Right kidney (tissue), 1 donor: ENCODE data around the gene DIP2B.
"Not testable (repeated sequence)": the region's sequence is repeated elsewhere in the genome, so short reads cannot be mapped to it uniquely, and the experiment has no call there.

Experiments
- DNase-seq: peaks from one replicate; pipeline ENCODE4 v3.0.0-alpha.2; 2016

Gene DIP2B

DNA sequence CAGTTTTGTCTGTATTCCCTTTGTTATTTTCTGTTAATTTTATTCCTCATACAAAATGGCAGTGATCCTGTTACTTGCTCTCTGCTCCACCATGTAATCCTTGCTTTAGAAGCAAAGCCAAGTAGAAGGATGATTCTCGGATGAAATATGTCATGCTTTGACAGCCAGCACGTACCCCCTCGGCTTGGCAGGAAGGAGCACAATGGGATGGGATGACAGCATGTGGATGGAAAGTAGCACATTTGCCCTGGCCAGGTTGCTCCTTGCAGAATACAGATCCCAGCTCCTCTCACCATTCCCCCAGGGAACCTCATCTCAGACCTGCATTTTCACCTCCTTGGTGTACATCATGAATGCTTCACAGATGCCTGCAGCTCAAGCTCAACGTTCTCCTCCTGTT, 224.1 kb downstream of the DIP2B start:
- no peak for DNase-seq

DNA sequence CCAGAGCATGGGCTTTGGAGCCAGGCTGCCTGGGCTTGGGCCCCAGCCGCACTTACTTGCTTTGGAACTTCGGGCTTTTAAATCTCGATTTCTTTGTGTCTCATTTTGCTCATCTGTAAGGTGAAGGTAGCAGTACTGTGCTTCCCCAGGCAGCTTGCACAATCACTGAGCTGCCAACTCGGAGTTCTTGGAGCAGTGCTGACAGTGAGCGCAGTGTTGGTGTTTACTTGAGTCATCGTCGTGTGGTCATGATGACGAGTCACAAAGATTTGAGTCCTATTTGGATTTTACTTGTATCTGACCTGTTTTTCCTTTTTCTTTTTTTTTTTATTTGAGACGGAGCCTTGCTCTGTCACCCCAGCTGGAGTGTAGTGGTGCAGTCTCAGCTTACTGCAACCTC, 227.8 kb downstream of the DIP2B start:
- DNase-seq, result no peak

DNA sequence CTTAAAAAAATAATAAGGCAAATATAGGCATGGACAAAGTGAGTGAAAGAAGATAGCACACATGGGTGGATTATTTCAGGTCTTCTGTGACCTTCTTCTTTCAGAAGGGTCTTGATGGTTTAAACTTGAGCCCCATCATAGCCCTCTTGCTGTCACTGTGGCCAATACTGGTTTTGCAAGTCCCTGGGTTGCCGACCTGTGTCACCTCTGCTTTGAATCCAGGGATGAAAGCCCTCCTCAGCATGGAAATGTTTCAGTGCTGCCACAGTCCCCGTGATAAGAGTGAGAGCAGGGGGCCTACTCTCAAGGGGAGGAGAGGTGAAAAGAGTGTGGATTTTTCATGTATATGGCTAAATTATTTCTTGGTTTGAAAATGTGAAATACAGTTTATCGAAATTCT, 228.9 kb downstream of the DIP2B start:
- no peak for DNase-seq

DNA sequence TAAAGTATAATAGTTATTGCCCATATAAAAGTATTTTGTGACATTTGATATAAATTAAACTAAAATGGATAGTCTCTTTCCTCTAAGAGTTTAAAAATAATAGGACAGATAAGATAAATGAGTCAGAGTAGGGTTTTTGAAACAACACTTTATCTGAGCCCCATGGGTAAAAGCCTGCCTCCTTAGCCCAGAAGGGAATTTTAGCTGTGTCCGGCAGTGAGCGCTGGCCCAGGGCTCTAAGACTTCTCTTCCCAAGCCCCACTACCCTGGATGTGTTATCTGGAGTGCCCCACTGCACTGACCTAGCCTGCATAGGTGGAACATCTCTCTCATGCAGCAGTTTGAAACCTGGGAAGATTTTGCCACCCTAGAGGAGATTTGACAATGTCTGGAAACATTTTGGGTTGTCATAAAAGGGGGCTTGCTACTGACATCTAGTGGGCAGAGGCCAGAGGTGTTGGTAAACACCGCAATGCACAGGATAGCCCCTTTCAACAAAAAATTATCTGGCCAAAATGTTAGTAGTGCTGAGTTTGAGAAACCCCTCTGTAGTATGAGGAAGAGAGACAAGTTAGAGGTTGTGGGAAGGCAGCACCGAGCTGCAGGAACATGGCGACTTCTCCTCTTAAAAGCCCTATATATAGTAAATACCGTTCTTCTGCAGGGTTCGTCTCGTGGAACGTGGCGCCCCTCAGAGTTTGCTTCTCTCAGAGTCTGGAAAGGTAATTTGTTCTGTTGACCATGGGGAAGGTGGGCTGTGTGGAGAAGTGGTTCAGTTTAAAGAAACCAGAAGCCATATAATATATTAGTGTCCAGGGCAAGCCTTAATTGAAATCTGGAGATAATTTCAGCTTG, 229.9 kb downstream of the DIP2B start:
- no peak for DNase-seq

DNA sequence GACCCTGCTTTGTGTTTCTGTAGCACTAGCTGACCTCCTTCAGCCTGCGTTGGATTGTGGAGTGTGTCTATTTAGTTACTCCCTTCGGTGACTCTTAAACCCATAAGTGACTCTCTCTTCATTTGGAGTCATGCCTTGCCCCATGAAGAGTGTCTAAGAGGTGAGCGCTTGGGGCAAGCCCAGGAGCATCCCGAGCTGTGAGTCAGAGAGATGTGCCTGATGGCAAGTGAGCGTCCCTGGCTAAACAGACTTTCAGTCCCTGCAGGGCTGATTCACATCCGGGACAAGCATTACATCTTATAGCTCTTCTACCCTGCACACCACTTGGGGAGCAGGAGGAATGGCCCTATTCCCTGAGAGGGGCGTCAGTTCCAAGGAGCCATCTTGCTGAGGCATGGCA, 234.8 kb downstream of the DIP2B start:
- no peak for DNase-seq

DNA sequence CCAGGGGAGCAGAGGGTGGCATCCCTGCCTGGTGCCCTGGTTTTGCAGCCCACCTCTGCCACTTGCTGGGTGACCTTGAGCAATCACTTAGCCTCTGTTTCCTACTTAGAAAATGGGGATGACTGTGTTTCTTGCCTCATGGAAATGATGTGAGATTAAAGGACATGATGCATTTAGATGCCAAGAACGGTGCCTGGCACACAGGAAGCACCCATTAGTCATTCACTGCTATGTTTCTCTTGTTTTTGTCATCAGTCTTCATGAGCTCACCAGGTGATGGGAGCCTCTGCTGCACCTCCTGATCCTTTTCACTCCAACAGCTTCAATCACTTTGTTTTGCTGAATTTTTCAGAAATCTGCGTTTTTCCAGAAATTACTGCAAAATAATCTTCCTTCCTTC, 235.5 kb downstream of the DIP2B start:
- no peak for DNase-seq

DNA sequence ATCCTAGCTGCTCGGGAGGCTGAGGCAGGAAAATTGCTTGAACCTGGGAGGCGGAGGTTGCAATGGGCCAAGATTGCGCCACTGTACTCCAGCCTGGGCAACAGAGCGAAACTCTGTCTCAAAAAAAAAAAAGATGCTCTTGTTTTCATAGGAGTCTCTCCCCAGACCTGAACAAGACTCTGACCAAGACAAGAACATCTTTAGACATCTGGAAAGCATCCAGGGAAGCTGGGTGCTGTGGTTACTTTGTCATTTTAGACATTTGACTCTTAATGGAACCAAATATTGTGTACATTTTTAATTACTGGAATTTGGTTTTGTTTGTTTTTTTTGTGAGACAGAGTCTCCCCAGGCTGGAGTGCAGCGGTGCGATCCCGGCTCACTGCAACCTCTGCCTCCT, 238.0 kb downstream of the DIP2B start:
- DNase-seq, result no peak

DNA sequence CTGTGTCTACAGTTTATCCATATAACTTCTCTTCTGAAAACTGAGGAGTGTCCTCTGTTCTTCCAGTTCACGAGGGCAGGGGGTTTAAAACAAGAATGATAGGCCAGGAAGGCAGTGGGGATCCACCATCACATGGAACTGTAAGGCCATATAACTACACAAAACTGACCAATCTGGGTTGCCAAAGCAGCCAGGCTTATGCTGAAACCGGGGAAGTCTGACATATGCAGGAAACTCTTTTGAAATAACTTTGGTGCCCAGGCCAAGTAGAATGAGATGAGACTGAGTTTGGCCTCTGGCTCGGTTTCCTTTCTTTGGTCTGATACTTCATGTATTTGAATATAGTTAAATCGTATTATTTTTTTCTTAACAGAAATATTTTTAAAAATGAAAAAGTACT, 241.1 kb downstream of the DIP2B start:
- no peak for DNase-seq

DNA sequence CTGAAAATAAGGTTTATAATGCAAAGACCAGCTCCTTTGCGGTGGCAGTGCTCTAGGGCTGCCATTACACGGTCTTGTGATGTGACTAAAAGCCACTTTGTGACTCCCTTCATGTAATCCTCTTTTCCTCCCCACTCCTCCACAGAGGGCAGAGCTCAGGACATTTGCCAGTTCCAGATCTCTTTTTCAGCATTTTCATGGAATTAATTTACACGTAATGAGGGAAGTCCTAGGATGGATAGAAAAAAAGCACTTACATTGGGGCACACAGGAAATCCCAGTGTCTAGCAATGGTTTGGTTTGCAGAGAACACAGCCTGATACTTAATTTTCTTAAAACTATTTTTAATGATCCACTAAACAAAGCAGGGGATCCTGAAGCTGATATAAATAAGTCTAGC, 241.6 kb downstream of the DIP2B start:
- no peak for DNase-seq

DNA sequence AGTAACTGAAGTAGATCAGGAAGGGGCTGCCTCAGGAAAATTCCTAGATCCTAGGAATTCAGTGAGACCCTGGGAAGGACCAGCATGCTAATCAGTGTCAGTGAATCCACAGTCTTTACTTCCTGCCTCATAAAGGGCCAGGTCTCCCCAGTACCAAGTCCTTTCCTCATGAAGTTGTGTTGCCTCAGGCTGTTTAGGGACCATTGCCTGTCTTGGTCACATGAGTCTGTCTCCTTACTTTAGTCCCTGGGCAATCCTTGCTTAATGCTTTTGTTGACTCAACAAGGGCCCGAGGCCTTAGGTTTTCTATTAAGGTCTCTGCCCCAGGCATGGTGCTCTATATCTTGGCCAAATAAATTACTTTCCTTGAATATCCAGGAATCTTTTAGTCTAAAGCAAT, 243.0 kb downstream of the DIP2B start:
- no peak for DNase-seq

DNA sequence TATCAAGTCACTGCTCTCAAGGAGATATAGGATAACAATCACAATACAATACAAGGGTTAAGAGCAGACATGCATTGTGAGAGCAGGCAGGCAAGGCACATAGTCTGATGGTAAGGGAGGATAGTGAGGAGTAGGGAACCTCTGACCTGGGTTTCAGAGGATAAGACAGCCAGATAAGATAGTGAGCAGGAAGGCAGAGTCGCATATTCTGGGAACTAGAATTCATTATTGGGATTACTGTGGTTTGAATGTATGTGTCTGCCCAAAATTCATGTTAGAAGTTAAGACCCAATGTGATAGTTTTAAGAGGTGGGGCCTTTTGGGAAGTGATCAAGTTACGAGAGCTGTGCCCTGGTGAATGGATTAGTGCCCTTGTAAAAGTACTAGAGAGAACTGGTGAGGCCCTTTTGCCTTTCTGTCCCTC, 244.7 kb downstream of the DIP2B start:
- DNase-seq, result no peak

DNA sequence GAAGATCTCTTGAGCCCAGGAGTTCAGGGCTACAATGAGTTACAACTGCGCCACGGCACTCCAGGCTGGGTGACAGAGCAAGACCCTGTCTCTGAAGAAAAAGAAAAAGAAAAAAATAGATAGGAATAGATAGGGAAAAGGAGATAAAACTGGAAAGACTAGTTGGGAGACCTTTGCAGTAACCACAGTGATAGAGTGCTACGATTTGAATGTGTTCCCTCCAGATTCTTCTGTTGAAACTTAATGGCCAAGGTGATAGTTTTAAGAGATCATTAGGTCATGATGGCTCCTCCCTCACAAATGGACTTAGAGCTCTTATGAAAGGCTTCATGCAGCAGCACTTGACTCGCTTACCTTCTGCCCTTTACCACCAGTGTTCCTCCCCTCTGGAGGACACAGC, 245.6 kb downstream of the DIP2B start:
- no peak for DNase-seq

DNA sequence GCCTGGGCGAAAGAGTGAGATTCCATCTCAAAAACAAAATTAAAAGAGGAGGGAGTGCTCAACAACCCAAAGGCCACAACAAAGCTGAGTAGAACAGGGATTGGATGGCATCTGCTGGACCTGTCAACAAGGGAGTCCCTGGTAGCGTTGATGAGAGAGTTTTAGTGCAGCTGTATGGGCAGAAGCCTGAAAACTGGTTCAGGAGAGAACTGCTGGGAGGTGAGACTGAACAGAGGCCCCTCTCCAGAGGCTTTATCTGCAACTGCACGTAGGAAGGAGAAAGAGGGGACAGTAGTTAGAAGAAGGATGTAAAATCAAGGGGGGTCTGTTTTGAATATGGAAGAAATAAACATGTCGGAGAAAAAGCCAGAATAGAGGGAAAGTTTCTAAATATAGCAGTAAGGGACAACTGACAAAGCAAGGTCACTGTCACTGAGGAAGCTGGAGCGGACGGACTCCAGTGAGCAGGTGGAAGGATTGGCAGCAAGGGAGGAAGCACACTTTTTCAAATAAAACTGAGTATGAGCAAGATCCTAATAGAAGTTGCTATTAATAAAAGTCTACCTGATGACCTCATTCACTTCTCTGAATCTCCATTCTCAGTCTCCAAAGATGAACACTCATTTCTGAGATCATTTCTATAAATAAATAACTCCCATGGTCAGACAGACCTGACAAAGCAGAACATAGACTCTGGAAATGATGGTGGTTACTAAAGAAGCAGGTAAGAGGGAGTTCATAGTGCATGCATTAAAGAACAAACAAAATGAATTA, 247.3 kb downstream of the DIP2B start:
- DNase-seq, result no peak

DNA sequence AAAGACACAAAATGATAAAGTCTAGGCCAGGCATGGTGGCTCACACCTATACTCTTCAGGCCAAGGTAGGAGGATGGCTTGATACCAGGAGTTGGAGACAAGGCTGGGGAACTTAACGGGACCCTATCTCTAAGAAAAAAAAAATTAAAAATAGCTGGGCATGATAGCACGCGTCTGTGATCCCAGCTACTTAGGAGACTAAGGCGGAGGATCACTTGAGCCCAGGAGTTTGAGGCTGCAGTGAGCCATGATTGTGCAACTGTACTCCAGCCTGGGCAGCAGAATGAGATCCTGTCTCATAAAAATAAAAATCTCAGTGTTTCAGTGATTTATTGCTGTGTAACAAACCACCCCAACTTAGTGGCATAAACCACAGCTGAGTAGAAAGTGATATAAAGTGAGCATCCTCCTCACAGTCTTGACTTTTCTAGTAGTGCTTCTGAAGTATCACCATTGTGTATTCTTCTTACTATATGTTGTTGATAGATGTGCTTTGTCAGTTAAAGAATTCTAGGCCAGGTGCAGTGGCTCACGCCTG, 248.5 kb downstream of the DIP2B start:
- DNase-seq, result no peak

DNA sequence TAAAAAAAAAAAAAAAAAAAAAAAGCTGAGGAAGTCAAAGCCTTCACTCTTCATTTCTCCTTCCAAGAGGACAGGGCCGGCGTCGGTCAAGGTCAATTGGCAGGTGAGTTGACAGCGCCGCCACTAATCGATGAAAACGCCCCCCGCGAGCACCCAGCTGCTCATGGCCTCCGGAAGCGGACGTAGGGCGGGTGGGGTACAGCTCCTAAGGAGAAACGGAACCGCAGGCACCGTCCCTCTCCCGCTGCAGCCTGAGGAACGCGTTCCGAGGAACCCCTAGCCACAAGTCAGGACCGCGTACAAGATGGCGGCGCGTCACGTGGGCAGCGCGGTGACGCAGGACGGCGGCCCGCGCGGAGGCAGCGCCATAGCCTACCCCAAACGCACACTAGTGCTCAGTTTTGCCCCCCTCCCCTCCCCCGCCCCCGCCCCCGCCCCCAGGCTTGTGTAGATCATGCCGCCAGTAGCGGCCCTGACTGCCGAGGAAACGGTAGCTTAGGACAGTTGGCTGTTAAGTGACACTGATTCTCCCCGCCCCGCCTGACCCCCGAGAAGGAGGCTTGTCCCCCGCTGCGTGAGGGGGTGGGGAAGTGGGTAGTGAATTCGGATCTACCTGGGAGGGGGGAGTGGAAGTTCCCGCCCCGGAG, 259.0 kb downstream of the DIP2B start, which contains the start of gene ATF1:
Gene ATF1, plus strand, starts transcription at position 463 of the 647 bp plus-strand sequence. CDS start 16,045 bp downstream, outside the sequence.
- DNase-seq, result peak; percentile 93

DNA sequence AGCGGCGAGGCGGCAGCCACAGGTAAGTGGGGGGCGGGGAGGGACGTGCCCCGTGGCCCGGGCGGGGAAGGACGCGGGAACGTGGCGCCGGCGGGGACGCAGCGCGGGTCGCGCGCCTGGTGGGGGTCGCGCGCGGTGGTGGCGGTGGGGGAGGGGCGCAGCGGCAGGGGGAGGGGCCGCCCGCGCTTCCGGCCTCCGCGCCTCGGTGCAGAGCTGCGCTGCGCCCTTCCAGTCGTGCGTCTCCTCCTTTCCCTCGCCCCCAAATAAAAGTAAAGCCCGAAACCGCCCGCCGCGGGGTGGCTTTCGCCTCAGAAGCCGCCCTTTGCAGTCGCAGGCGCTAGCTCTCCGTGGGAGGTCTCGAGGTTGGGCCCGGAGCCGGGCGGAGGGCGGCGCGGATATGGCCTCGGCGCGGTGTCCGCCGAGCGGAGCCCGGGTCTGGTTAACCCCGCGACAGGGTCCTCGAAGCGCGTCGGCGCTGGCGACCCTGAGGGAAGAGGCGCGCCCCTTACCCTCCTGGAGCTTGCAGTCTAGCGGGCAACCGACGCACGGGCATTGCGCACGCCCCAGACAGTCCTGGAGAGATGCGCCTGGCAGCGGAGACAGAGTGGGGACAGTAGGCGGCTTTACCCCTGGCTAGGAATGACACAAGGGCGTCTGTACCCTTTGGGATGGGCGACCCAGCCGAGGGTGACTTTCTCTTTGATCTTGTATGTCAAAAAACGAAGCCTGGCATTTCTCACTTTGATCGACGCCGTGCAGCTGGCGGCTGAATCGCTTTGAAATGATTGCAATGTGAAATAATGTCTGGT, 259.7 kb downstream of the DIP2B start:
- peak; percentile 89 for DNase-seq

DNA sequence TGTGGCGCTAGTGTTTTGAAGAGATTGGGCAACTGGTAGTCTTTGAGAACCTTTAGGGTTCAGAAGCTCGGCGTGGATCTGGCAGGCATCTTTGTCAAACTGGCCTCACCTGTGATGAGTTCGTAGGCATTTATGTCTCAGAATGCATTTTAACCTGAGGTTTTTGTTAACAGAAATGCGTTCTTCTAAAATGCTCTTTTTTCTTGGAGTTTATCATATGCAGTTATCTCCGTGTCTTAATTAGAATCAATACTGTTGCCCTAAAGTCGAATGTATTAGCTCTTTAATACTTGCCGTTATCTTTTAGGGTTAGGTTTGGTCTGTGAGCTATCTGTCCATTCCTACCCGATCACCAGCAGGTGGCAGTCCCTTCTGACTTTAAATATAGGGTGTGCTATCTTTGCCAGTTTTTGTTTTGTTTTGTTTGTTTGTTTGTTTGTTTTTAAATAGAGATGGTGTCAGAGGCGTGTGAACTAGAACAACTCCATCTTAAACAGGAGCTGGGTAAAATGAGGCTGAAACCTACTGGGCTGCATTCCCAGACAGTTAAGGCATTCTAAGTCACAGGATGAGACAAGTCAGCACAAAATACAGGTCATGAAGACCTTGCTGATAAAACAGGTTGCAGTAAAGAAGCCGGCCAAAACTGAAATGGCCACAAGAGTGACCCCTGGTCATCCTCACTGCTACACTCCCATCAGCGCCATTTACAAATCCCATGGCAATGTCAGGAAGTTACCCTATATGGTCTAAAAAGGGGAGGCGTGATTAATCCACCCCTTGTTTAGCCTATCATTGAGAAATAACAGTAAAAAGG, 260.5 kb downstream of the DIP2B start:
- DNase-seq, result peak; percentile 25

DNA sequence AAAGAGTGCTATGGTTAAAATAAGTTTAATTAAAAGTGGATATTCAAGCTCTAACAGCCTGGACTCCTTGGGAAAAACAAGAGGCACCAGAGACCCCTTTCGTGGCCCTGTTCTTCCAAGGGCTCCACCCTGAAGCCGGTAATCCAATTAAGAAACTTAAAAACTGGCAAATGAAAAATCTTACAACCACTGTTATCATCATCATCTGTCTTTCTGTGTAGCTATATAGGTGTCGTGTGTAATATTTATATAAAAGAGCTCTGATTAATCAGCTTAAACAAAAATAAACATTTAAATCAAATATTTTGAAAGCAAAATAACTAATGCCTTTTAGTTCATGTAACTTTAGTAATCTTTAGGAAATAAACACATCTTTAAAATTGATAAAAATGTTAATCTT, 263.6 kb downstream of the DIP2B start:
- DNase-seq, result no peak

DNA sequence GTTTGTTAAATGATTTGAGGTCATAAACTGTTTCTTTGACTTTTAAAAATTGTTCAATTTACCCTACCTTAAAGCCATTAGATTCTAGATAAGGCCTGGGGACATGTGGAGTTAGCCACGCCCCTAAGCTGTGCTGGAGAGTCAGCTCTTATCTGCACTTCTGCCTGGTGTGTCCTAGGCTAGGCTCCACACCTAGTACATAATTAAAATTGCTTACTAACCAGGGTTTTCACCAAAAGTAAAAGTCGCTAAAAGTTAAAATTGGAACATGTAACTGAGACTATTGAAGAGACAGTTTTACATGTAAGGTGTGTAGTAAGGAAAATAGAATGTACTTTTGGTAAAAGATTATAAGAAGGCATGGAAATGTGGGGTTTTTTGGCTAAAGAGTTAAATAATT, 264.0 kb downstream of the DIP2B start:
- DNase-seq, result not testable (repeated sequence)

DNA sequence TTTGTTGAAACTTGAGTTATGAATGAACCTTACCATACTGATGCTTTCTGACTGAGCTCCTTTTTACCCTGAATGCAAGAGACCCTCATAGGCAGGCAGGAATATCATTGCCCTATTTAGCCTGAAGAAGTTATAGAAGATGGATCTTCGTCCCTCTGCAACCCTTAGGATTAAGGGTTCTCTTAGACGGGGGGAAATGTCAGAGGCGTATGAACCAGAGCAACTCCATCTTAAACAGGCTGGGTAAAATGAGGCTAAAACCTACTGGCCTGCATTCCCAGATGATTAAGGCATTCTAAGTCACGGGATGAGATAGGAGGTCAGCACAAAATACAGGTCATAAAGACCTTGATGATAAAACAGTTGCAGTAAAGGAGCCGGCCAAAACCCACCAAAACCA, 266.6 kb downstream of the DIP2B start:
- DNase-seq, result no peak

DNA sequence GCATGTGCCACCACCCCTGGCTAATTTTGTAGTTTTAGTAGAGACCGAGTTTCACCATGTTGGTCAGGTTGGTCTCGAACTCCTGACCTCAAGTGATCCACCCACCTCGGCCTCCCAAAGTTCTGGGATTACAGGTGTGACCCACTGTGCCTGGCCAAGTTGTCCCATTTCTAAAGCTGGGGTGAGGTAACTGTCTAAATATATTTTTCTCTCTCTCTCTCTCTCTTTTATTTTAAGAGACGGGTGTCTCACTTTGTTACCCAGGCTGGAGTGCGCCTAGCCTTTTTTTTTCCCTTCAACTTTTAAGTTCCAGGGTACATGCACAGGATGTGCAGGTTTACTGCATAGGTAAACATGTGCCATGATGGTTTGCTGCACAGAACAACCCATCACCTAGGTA, 267.7 kb downstream of the DIP2B start:
- no peak for DNase-seq
